C1 segment of cervical spinal cord (tissue), 14 donors: ENCODE data around the gene SLC51B.
"Not testable (repeated sequence)": the region's sequence is repeated elsewhere in the genome, so short reads cannot be mapped to it uniquely, and the experiment has no call there.

Experiments
- DNase-seq, 14 donors: peaks; one replicate each; lab custom pipeline; 2025; lab: John Stamatoyannopoulos, UW

The SLC51B gene

GRCh38 chr15:65083262-65083701, 38.1 kb downstream of the SLC51B start:
- peak in 5 of 14 donors; percentile 30 to 55 (median 34) for DNase-seq

GRCh38 chr15:65084500-65085206, 39.5 kb downstream of the SLC51B start:
- DNase-seq = no peak

- DNase-seq = peak in 2 of 14 donors; percentile 24 to 77
Measured at GRCh38 chr15:65085207-65085753, 40.1 kb downstream of the SLC51B start.

- peak in 1 of 14 donors; percentile 15 for DNase-seq
Measured at GRCh38 chr15:65085990-65086679, 40.9 kb downstream of the SLC51B start.

GRCh38 chr15:65086680-65087111, 41.5 kb downstream of the SLC51B start:
- DNase-seq = peak in 1 of 14 donors; percentile 46

GRCh38 chr15:65087411-65087810, 42.2 kb downstream of the SLC51B start:
- DNase-seq = peak in 2 of 14 donors; percentile 16 to 46

- DNase-seq = peak in 5 of 14 donors; percentile 17 to 66 (median 42)
Measured at GRCh38 chr15:65087873-65088642, 42.9 kb downstream of the SLC51B start.

GRCh38 chr15:65088643-65089021, 43.4 kb downstream of the SLC51B start:
- DNase-seq = no peak

GRCh38 chr15:65089206-65089824, 44.1 kb downstream of the SLC51B start:
- DNase-seq = no peak

- DNase-seq = no peak
Measured at GRCh38 chr15:65091946-65092770, 47.0 kb downstream of the SLC51B start.

- DNase-seq = peak in 3 of 14 donors; percentile 12 to 17 (median 13)
Measured at GRCh38 chr15:65092911-65093792, 48.0 kb downstream of the SLC51B start.

GRCh38 chr15:65093793-65094170, 48.6 kb downstream of the SLC51B start:
- DNase-seq = not testable (repeated sequence)

- peak in 3 of 14 donors; percentile 11 to 51 (median 25) for DNase-seq
Measured at GRCh38 chr15:65094294-65094995, 49.3 kb downstream of the SLC51B start.

GRCh38 chr15:65095011-65095746, 50.0 kb downstream of the SLC51B start:
- DNase-seq = no peak

- no peak for DNase-seq
Measured at GRCh38 chr15:65095747-65096104, 50.5 kb downstream of the SLC51B start.

- DNase-seq = peak in 1 of 14 donors; percentile 81
Measured at GRCh38 chr15:65096481-65097385, 51.5 kb downstream of the SLC51B start.

- no peak for DNase-seq
Measured at GRCh38 chr15:65097651-65098263, 52.6 kb downstream of the SLC51B start.
